ENCODE measurements around the gene UCK2.

- TF ChIP-seq EZH2 (IDR thresholded peaks at IDR 0.05; ENCODE audit: low read depth, unreplicated experiment) (no peak), CREB1 (CRISPR knock-in tag; IDR thresholded peaks at IDR 0.05; ENCODE audit: low read depth) (no peak), EZH2phosphoT487 (IDR thresholded peaks at IDR 0.05; ENCODE audit: unreplicated experiment) (no peak), POLR2AphosphoS5 (IDR thresholded peaks at IDR 0.05; ENCODE audit: low read depth) (no peak)
These were observed 66.1 kb downstream of the UCK2 start for GRCh38 chr1:165893507-165893906.
